ENCODE data around the gene PNPLA5.
"Not testable (repeated sequence)": the region's sequence is repeated elsewhere in the genome, so short reads cannot be mapped to it uniquely, and the experiment has no call there.

PNPLA5 gene

GRCh38 chr22:43910178-43910695, 18.4 kb upstream of the PNPLA5 start:
- Histone ChIP-seq H3K27ac (ENCODE audit: low read depth, low read length) (no peak overlapping the region), H3K27me3 (ENCODE audit: low read length) (no peaks in the 10 kb centered on the region), H4K20me1 (ENCODE audit: low read depth, low read length) (no peaks in the 10 kb centered on the region), H3K9me3 (ENCODE audit: insufficient read depth, low read length) (no peaks in the 10 kb centered on the region), H2AFZ (ENCODE audit: low read depth, low read length, severe bottlenecking) (no peak overlapping the region), H3K79me2 (ENCODE audit: insufficient read depth, low read length) (no peaks in the 10 kb centered on the region), H3K36me3 (ENCODE audit: low read length) (no peaks in the 10 kb centered on the region), H3F3A (ENCODE audit: insufficient read depth) (no peaks in the 10 kb centered on the region), H3K9ac (ENCODE audit: low read length) (no peak overlapping the region), H3K4me3 (ENCODE audit: insufficient read depth, low read length, poor library complexity, severe bottlenecking) (no peak overlapping the region), H3K4me2 (ENCODE audit: low read depth, low read length, poor library complexity, severe bottlenecking) (no peak overlapping the region), H3K9me2 (replicated peaks; ENCODE audit: insufficient read depth, low read length) (no peaks in the 10 kb centered on the region)
- no peak for TF ChIP-seq EZH2phosphoT487 (conservative IDR thresholded peaks at IDR 0.05; ENCODE audit: low read length)
- no peak for TF ChIP-seq CTCF (IDR thresholded peaks at IDR 0.05; ENCODE audit: insufficient read depth, low read length, poor library complexity, severe bottlenecking)

- H3K27me3 ChIP-seq (ENCODE audit: low read length): no peaks in the 10 kb centered on the region
- H3K79me2 ChIP-seq (ENCODE audit: insufficient read depth, low read length): no peaks in the 10 kb centered on the region
- no peak overlapping the region for H3K9ac ChIP-seq (ENCODE audit: low read length)
- H3K4me2 ChIP-seq (ENCODE audit: low read depth, low read length, poor library complexity, severe bottlenecking): no peak overlapping the region
- no peak for TF ChIP-seq CTCF (IDR thresholded peaks at IDR 0.05; ENCODE audit: insufficient read depth, low read length, poor library complexity, severe bottlenecking)
- no peak for TF ChIP-seq EZH2phosphoT487 (conservative IDR thresholded peaks at IDR 0.05; ENCODE audit: low read length)
- no peaks in the 10 kb centered on the region for H4K20me1 ChIP-seq (ENCODE audit: low read depth, low read length)
- H3K4me3 ChIP-seq (ENCODE audit: insufficient read depth, low read length, poor library complexity, severe bottlenecking): no peak overlapping the region
- H3K36me3 ChIP-seq (ENCODE audit: low read length): no peaks in the 10 kb centered on the region
- H3K9me2 ChIP-seq (replicated peaks; ENCODE audit: insufficient read depth, low read length): no peaks in the 10 kb centered on the region
- no peak overlapping the region for H2AFZ ChIP-seq (ENCODE audit: low read depth, low read length, severe bottlenecking)
- H3F3A ChIP-seq (ENCODE audit: insufficient read depth): no peaks in the 10 kb centered on the region
- H3K27ac ChIP-seq (ENCODE audit: low read depth, low read length): no peak overlapping the region
- no peaks in the 10 kb centered on the region for H3K9me3 ChIP-seq (ENCODE audit: insufficient read depth, low read length)
Measured at GRCh38 chr22:43909708-43910107, 17.9 kb upstream of the PNPLA5 start.

- no peaks in the 10 kb centered on the region for H3K36me3 ChIP-seq (ENCODE audit: low read length)
- no peak overlapping the region for H3K4me2 ChIP-seq (ENCODE audit: low read depth, low read length, poor library complexity, severe bottlenecking)
- no peak overlapping the region for H3K4me3 ChIP-seq (ENCODE audit: insufficient read depth, low read length, poor library complexity, severe bottlenecking)
- no peaks in the 10 kb centered on the region for H3K9me2 ChIP-seq (replicated peaks; ENCODE audit: insufficient read depth, low read length)
- no peak overlapping the region for H2AFZ ChIP-seq (ENCODE audit: low read depth, low read length, severe bottlenecking)
- no peak overlapping the region for H3K27ac ChIP-seq (ENCODE audit: low read depth, low read length)
- no peaks in the 10 kb centered on the region for H3F3A ChIP-seq (ENCODE audit: insufficient read depth)
- no peaks in the 10 kb centered on the region for H3K27me3 ChIP-seq (ENCODE audit: low read length)
- no peak overlapping the region for H3K9ac ChIP-seq (ENCODE audit: low read length)
- no peaks in the 10 kb centered on the region for H3K9me3 ChIP-seq (ENCODE audit: insufficient read depth, low read length)
- no peak for TF ChIP-seq EZH2phosphoT487 (conservative IDR thresholded peaks at IDR 0.05; ENCODE audit: low read length)
- no peak for TF ChIP-seq CTCF (IDR thresholded peaks at IDR 0.05; ENCODE audit: insufficient read depth, low read length, poor library complexity, severe bottlenecking)
- H3K79me2 ChIP-seq (ENCODE audit: insufficient read depth, low read length): no peaks in the 10 kb centered on the region
- H4K20me1 ChIP-seq (ENCODE audit: low read depth, low read length): no peaks in the 10 kb centered on the region
Measured at GRCh38 chr22:43905681-43906080, 13.9 kb upstream of the PNPLA5 start.

GRCh38 chr22:43904412-43904811, 12.6 kb upstream of the PNPLA5 start:
- not testable (repeated sequence) for H4K20me1 ChIP-seq (ENCODE audit: low read depth, low read length); H3K9me3 ChIP-seq (ENCODE audit: insufficient read depth, low read length); H3K9ac ChIP-seq (ENCODE audit: low read length); H3K36me3 ChIP-seq (ENCODE audit: low read length); H3K4me3 ChIP-seq (ENCODE audit: insufficient read depth, low read length, poor library complexity, severe bottlenecking); H3K79me2 ChIP-seq (ENCODE audit: insufficient read depth, low read length); H3K27ac ChIP-seq (ENCODE audit: low read depth, low read length); H2AFZ ChIP-seq (ENCODE audit: low read depth, low read length, severe bottlenecking); H3K27me3 ChIP-seq (ENCODE audit: low read length); H3K9me2 ChIP-seq (replicated peaks; ENCODE audit: insufficient read depth, low read length); H3K4me2 ChIP-seq (ENCODE audit: low read depth, low read length, poor library complexity, severe bottlenecking); H3F3A ChIP-seq (ENCODE audit: insufficient read depth)

- H3F3A ChIP-seq (ENCODE audit: insufficient read depth); H3K9me2 ChIP-seq (replicated peaks; ENCODE audit: insufficient read depth, low read length); H3K27me3 ChIP-seq (ENCODE audit: low read length); H4K20me1 ChIP-seq (ENCODE audit: low read depth, low read length); H3K9me3 ChIP-seq (ENCODE audit: insufficient read depth, low read length); H3K79me2 ChIP-seq (ENCODE audit: insufficient read depth, low read length); H3K36me3 ChIP-seq (ENCODE audit: low read length); H3K4me2 ChIP-seq (ENCODE audit: low read depth, low read length, poor library complexity, severe bottlenecking); H3K4me3 ChIP-seq (ENCODE audit: insufficient read depth, low read length, poor library complexity, severe bottlenecking); H3K27ac ChIP-seq (ENCODE audit: low read depth, low read length); H3K9ac ChIP-seq (ENCODE audit: low read length); H2AFZ ChIP-seq (ENCODE audit: low read depth, low read length, severe bottlenecking): not testable (repeated sequence)
Measured at GRCh38 chr22:43903033-43903432, 11.2 kb upstream of the PNPLA5 start.
